ENCODE data around the gene TRPM2. TPM values are rescaled to one million over a fixed set of nuclear protein-coding genes. Genes with fewer than 3 reads are reported as not detected.

TRPM2 gene
- total RNA-seq, 1 donor = 0.36 TPM

GRCh38 chr21:44442266-44443125, 89.1 kb downstream of the TRPM2 start:
- no peaks in the 10 kb centered on the region for H3K79me2 ChIP-seq (ENCODE audit: insufficient read depth, low read length)
- H3K9me3 ChIP-seq (ENCODE audit: low read depth, low read length) = no peaks in the 10 kb centered on the region
- no peak for TF ChIP-seq CTCF (IDR thresholded peaks at IDR 0.05; ENCODE audit: extremely low read depth, low read depth, low read length)

GRCh38 chr21:44443291-44443890, 90.0 kb downstream of the TRPM2 start:
- no peak for TF ChIP-seq CTCF (IDR thresholded peaks at IDR 0.05; ENCODE audit: extremely low read depth, low read depth, low read length)
- H2AFZ ChIP-seq (ENCODE audit: low read length) = no peak overlapping the region
- H3K79me2 ChIP-seq (ENCODE audit: insufficient read depth, low read length) = no peaks in the 10 kb centered on the region
- H3K27ac ChIP-seq (ENCODE audit: low read depth, low read length) = no peak overlapping the region
- H3K4me3 ChIP-seq (ENCODE audit: insufficient read depth, low read length) = no peak overlapping the region
- no peaks in the 10 kb centered on the region for H3K9me3 ChIP-seq (ENCODE audit: low read depth, low read length)
- no peak for DNase-seq (ENCODE audit: insufficient read length, low spot score, missing footprints)
- no peak overlapping the region for H3K4me2 ChIP-seq (ENCODE audit: insufficient read depth, low read length)
- no peaks in the 10 kb centered on the region for H4K20me1 ChIP-seq (ENCODE audit: insufficient read depth, low read length)
- peaks cover 5% of the 10 kb centered on the region for H3K27me3 ChIP-seq (ENCODE audit: insufficient read depth, low read length)
- H3K4me1 ChIP-seq (ENCODE audit: insufficient read depth, low read length) = no peaks in the 10 kb centered on the region
- no peaks in the 10 kb centered on the region for H3K36me3 ChIP-seq (ENCODE audit: insufficient read depth, low read length)

More at GRCh38 chr21:44442266-44443125, 89.1 kb downstream of the TRPM2 start:
- DNase-seq (ENCODE audit: insufficient read length, low spot score, missing footprints) = no peak
- Histone ChIP-seq H4K20me1 (ENCODE audit: insufficient read depth, low read length) (no peaks in the 10 kb centered on the region), H3K4me1 (ENCODE audit: insufficient read depth, low read length) (no peaks in the 10 kb centered on the region), H3K4me2 (ENCODE audit: insufficient read depth, low read length) (no peak overlapping the region), H3K4me3 (ENCODE audit: insufficient read depth, low read length) (no peak overlapping the region), H3K27ac (ENCODE audit: low read depth, low read length) (no peak overlapping the region), H2AFZ (ENCODE audit: low read length) (no peak overlapping the region), H3K27me3 (ENCODE audit: insufficient read depth, low read length) (peaks cover 3% of the 10 kb centered on the region), H3K36me3 (ENCODE audit: insufficient read depth, low read length) (no peaks in the 10 kb centered on the region)

GRCh38 chr21:44443891-44444285, 90.5 kb downstream of the TRPM2 start:
- H3K27ac ChIP-seq (ENCODE audit: low read depth, low read length) = no peak overlapping the region
- H4K20me1 ChIP-seq (ENCODE audit: insufficient read depth, low read length) = no peaks in the 10 kb centered on the region
- no peak overlapping the region for H3K4me2 ChIP-seq (ENCODE audit: insufficient read depth, low read length)
- H3K36me3 ChIP-seq (ENCODE audit: insufficient read depth, low read length) = no peaks in the 10 kb centered on the region
- peak; percentile 72 for DNase-seq (ENCODE audit: insufficient read length, low spot score, missing footprints)
- H2AFZ ChIP-seq (ENCODE audit: low read length) = no peak overlapping the region
- H3K4me1 ChIP-seq (ENCODE audit: insufficient read depth, low read length) = no peaks in the 10 kb centered on the region
- no peaks in the 10 kb centered on the region for H3K9me3 ChIP-seq (ENCODE audit: low read depth, low read length)
- H3K27me3 ChIP-seq (ENCODE audit: insufficient read depth, low read length) = peaks cover 5% of the 10 kb centered on the region
- no peak overlapping the region for H3K4me3 ChIP-seq (ENCODE audit: insufficient read depth, low read length)
- H3K79me2 ChIP-seq (ENCODE audit: insufficient read depth, low read length) = no peaks in the 10 kb centered on the region
- TF ChIP-seq CTCF (IDR thresholded peaks at IDR 0.05; ENCODE audit: extremely low read depth, low read depth, low read length) = no peak

- Histone ChIP-seq H3K36me3 (ENCODE audit: insufficient read depth, low read length) (no peaks in the 10 kb centered on the region), H3K9me3 (ENCODE audit: low read depth, low read length) (no peaks in the 10 kb centered on the region), H3K4me1 (ENCODE audit: insufficient read depth, low read length) (no peaks in the 10 kb centered on the region), H4K20me1 (ENCODE audit: insufficient read depth, low read length) (no peaks in the 10 kb centered on the region), H3K79me2 (ENCODE audit: insufficient read depth, low read length) (no peaks in the 10 kb centered on the region), H3K4me3 (ENCODE audit: insufficient read depth, low read length) (no peak overlapping the region), H3K27ac (ENCODE audit: low read depth, low read length) (no peak overlapping the region), H3K27me3 (ENCODE audit: insufficient read depth, low read length) (peaks cover 5% of the 10 kb centered on the region), H2AFZ (ENCODE audit: low read length) (no peak overlapping the region), H3K4me2 (ENCODE audit: insufficient read depth, low read length) (no peak overlapping the region)
- DNase-seq (ENCODE audit: insufficient read length, low spot score, missing footprints) = peak; percentile 64
- no peak for TF ChIP-seq CTCF (IDR thresholded peaks at IDR 0.05; ENCODE audit: extremely low read depth, low read depth, low read length)
Measured at GRCh38 chr21:44444286-44444931, 91.0 kb downstream of the TRPM2 start.

Measured in osteoblast (primary cell).